Ovary (tissue), 1 donor: ENCODE results near the gene SPATA13.

Source experiments
- EP300 ChIP-seq: sonication (generic); formaldehyde crosslinking; IDR thresholded peaks from one replicate; pipeline ENCODE4 v1.6.1; 2017; ENCODE audit warnings: antibody characterized with exemption
- POLR2A ChIP-seq: fragments of 450-650 bp; IDR thresholded peaks from one replicate; pipeline ENCODE4 v1.6.1; 2017; ENCODE audit warnings: antibody characterized with exemption, mild to moderate bottlenecking, moderate library complexity

DNA sequence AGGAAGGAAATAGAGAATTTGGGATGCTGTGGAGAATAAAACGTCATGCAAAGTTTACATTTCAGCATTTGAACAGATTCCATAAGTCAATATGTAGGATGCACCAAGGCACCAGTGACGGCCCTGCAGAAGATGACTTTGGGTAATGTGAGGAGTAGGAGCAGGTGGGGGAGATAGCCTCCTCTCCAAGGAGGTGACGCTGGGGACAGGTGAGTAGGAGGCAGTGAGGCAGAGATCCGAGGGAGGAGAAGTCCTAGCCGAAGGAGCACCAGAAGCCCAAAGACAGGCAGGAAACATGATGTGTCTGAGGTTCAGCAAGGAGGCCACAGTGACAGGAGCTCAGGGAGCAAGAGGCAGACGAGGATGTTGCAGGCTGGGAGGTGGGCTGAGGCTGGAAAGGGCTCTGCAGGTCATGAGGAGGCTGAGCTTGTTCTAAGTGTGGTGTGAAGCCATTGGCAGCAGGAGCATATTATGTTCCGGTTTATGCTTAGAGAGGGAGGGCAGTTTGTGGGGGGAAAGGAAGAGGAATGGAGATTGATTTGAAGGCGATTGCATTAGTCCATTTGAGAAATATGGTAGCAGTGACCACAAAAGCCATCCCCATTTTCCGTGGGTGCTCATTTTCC, 93.1 kb downstream of the SPATA13 start:
- TF ChIP-seq POLR2A (no peak), EP300 (no peak)
